HCT116 (cell line): ENCODE results near the gene GFPT1. TPM values are rescaled to one million over a fixed set of nuclear protein-coding genes. Genes with fewer than 3 reads are reported as not detected.

ENCODE experiments used
- ATAC-seq: fragments of 200-7000 bp; cut with Tn5 transposase; 2 replicates; pipeline ENCODE4 v1.9.1; 2020; ENCODE audit warnings: mild to moderate bottlenecking, moderate library complexity
- BruUV-seq: library from RNA; stranded (reverse); fragments of 400-500 nt; replicated peaks from 2 replicates; lab custom pipeline; 2021; lab: Mats Ljungman, UMichigan
- CTCF ChIA-PET: fragments of 300-600 bp; sonication (Branson Sonifier 250); formaldehyde crosslinking; loops from one replicate; lab custom pipeline; 2021; ENCODE audit warnings: antibody characterized with exemption; lab: Charles Lee
- POLR2A ChIA-PET: fragments of 300-600, 350-600 bp; sonication (Branson Sonifier 250); formaldehyde crosslinking; loops from one replicate; lab custom pipeline; 2021; ENCODE audit warnings: antibody characterized with exemption; lab: Charles Lee
- RAD21 ChIA-PET, 2 experiments: fragments of 300-600 bp; sonication (Branson Sonifier 250); formaldehyde crosslinking; loops; one replicate each; lab custom pipeline; 2023; ENCODE audit warnings: low total read pairs in 2 of 2; ENCODE audit not compliant: uncharacterized antibody in 2 of 2, unreplicated experiment in 2 of 2, low non-redundant PET in 1 of 2; lab: Charles Lee
- DNase-seq: peaks from one replicate; pipeline ENCODE4 v3.0.0-alpha.2; 2010; ENCODE audit warnings: low read depth, low spot score
- H2AFZ ChIP-seq: fragments of 200-600 bp; shearing (Covaris generic), sonication (generic); 2 replicates; pipeline ENCODE4 v1.6.1; 2017; ENCODE audit warnings: low read depth, mixed run types, mixed read lengths, antibody characterized with exemption, low read length; ENCODE audit not compliant: poor library complexity, severe bottlenecking
- H3K27ac ChIP-seq: 2 replicates; pipeline ENCODE4 v1.5.1; 2012; ENCODE audit warnings: low read depth, low read length
- H3K27me3 ChIP-seq: fragments of 200-600 bp; sonication (generic); 2 replicates; pipeline ENCODE4 v1.6.1; 2016; ENCODE audit warnings: mixed run types, low read length, mixed read lengths; ENCODE audit not compliant: insufficient read depth
- H3K36me3 ChIP-seq, 2 experiments: fragments of 200-500 bp in 1 of 2; fragments of 200-600 bp in 1 of 2; sonication (Bioruptor generic) in 1 of 2; sonication (generic) in 1 of 2; 2 replicates each; pipeline versions ENCODE4 v1.5.1 to v1.6.1; 2014 to 2016; ENCODE audit warnings: low read length in 2 of 2, inconsistent platforms in 1 of 2, mixed read lengths in 1 of 2, mixed run types in 1 of 2; ENCODE audit not compliant: insufficient read depth in 2 of 2, control insufficient read depth in 1 of 2
- H3K4me1 ChIP-seq, 2 experiments: fragments of 200-600 bp in 1 of 2; sonication (generic) in 1 of 2; 2 replicates each; pipeline versions ENCODE4 v1.5.1 to v1.6.1; 2012 to 2017; ENCODE audit warnings: low read length in 2 of 2, inconsistent platforms in 1 of 2, mild to moderate bottlenecking in 1 of 2, mixed read lengths in 1 of 2, mixed run types in 1 of 2, moderate library complexity in 1 of 2; ENCODE audit not compliant: insufficient read depth in 2 of 2, control insufficient read depth in 1 of 2
- H3K4me2 ChIP-seq: fragments of 200-600 bp; sonication (generic); 2 replicates; pipeline ENCODE4 v1.6.1; 2017; ENCODE audit warnings: mixed run types, low read length, mixed read lengths
- H3K4me3 ChIP-seq, 2 experiments: fragments of 200-600 bp in 1 of 2; sonication (generic) in 1 of 2; replicated peaks in 1 of 2; 2 replicates each; pipeline ENCODE4 v1.5.1; 2011 to 2016; ENCODE audit warnings: low read length in 2 of 2, control low read depth in 1 of 2, low read depth in 1 of 2, mild to moderate bottlenecking in 1 of 2, mixed read lengths in 1 of 2, mixed run types in 1 of 2
- H3K79me2 ChIP-seq: fragments of 200-600 bp; sonication (generic); 2 replicates; pipeline ENCODE4 v1.6.1; 2017; ENCODE audit warnings: mild to moderate bottlenecking, mixed run types, low read length, moderate library complexity, mixed read lengths; ENCODE audit not compliant: insufficient read depth
- H3K9ac ChIP-seq: fragments of 200-600 bp; sonication (generic); 2 replicates; pipeline ENCODE4 v1.6.1; 2016; ENCODE audit warnings: low read length, mixed read lengths
- H3K9me2 ChIP-seq: fragments of 200-600 bp; sonication (generic), shearing (Covaris generic); 2 replicates; pipeline ENCODE4 v1.6.1; 2017; ENCODE audit warnings: mixed run types, mild to moderate bottlenecking, moderate library complexity; ENCODE audit not compliant: insufficient read depth
- H3K9me3 ChIP-seq, 2 experiments: fragments of 200-500 bp in 1 of 2; fragments of 200-600 bp in 1 of 2; sonication (Bioruptor generic) in 1 of 2; sonication (generic) in 1 of 2; 2 replicates each; pipeline ENCODE4 v1.6.1; 2014 to 2017; ENCODE audit warnings: low read length in 2 of 2, mixed read lengths in 2 of 2, inconsistent platforms in 1 of 2, low read depth in 1 of 2, mild to moderate bottlenecking in 1 of 2, mixed run types in 1 of 2, moderate library complexity in 1 of 2; ENCODE audit not compliant: control insufficient read depth in 1 of 2, insufficient read depth in 1 of 2
- H4K20me1 ChIP-seq: fragments of 200-600 bp; sonication (generic), shearing (Covaris generic); 2 replicates; pipeline ENCODE4 v1.6.1; 2017; ENCODE audit warnings: mixed run types, mild to moderate bottlenecking, moderate library complexity; ENCODE audit not compliant: insufficient read depth
- ATF3 ChIP-seq: IDR thresholded peaks from 2 replicates; pipeline ENCODE4 v1.6.1; 2012
- CBX3 ChIP-seq: IDR thresholded peaks from 2 replicates; pipeline ENCODE4 v1.6.1; 2012; ENCODE audit warnings: low read depth
- CEBPB ChIP-seq: IDR thresholded peaks from 2 replicates; pipeline ENCODE4 v1.6.1; 2012; ENCODE audit warnings: low read depth
- EZH2phosphoT487 ChIP-seq: fragments of 200-600 bp; IDR thresholded peaks from 2 replicates; pipeline ENCODE4 v1.6.1; 2018; ENCODE audit warnings: antibody characterized with exemption, borderline replicate concordance
- FOSL1 ChIP-seq: IDR thresholded peaks from 2 replicates; pipeline ENCODE4 v1.6.1; 2012; ENCODE audit warnings: low read depth
- JUND ChIP-seq: IDR thresholded peaks from 2 replicates; pipeline ENCODE4 v1.6.1; 2012
- MAX ChIP-seq: IDR thresholded peaks from 2 replicates; pipeline ENCODE4 v1.6.1; 2012
- POLR2A ChIP-seq: IDR thresholded peaks from 2 replicates; pipeline ENCODE4 v1.7.0; 2011; ENCODE audit warnings: borderline replicate concordance; ENCODE audit not compliant: insufficient read depth, insufficient read length; ENCODE audit errors: extremely low read depth
- POLR2AphosphoS5 ChIP-seq: IDR thresholded peaks from 2 replicates; pipeline ENCODE4 v1.6.1; 2011; ENCODE audit warnings: mild to moderate bottlenecking, low read depth, low read length, moderate library complexity
- RAD21 ChIP-seq: IDR thresholded peaks from 2 replicates; pipeline ENCODE4 v1.6.1; 2012; ENCODE audit warnings: low read depth, mild to moderate bottlenecking
- REST ChIP-seq: IDR thresholded peaks from 2 replicates; pipeline ENCODE4 v1.6.1; 2012; ENCODE audit warnings: low read depth
- SIN3A ChIP-seq: IDR thresholded peaks from 2 replicates; pipeline ENCODE4 v1.6.1; 2012; ENCODE audit warnings: low read depth
- SP1 ChIP-seq: IDR thresholded peaks from 2 replicates; pipeline ENCODE4 v1.6.1; 2012; ENCODE audit warnings: low read depth
- SRF ChIP-seq: IDR thresholded peaks from 2 replicates; pipeline ENCODE4 v1.6.1; 2012; ENCODE audit warnings: low read depth
- ZBTB33 ChIP-seq: IDR thresholded peaks from 2 replicates; pipeline ENCODE4 v1.6.1; 2011; ENCODE audit warnings: mild to moderate bottlenecking, low read length, moderate library complexity; ENCODE audit not compliant: insufficient replicate concordance; ENCODE audit errors: extremely low read depth
- ZFX ChIP-seq: fragments of 450-650 bp; IDR thresholded peaks from 2 replicates; pipeline ENCODE4 v1.6.1; 2017
- ZNF274 ChIP-seq: fragments of 200-500 bp; sonication (Bioruptor generic); IDR thresholded peaks from 2 replicates; pipeline ENCODE4 v1.6.1; 2014; ENCODE audit warnings: mild to moderate bottlenecking, low read depth, low read length, inconsistent platforms
- intact Hi-C: fragments of 100-400 bp; cut with micrococcal nuclease; formaldehyde crosslinking; loops from 2 replicates; pipeline ENCODE4 v1.10.0; 2022
- total RNA-seq: library from RNA; stranded (reverse); gene quantifications from one replicate; pipeline ENCODE4 v1.2.1, GENCODE V29; 2021; ENCODE audit not compliant: unreplicated experiment

GFPT1 gene
- total RNA-seq, 1 experiment from 2014 or later, result 62.4 TPM

GRCh38 chr2:69369802-69370201, 17.2 kb downstream of the GFPT1 start (continued):
- TF ChIP-seq MAX, result no peak
- TF ChIP-seq, all 23 proteins: peak for 0

- no peaks in the 10 kb centered on the region for H3K79me2 ChIP-seq
- no peak overlapping the region for H3K27ac ChIP-seq
- H3K36me3 ChIP-seq, result peaks cover 10 to 28% of the 10 kb centered on the region in 2 experiments; a peak in 3 of 4 replicates
- no peaks in the 10 kb centered on the region for H3K4me1 ChIP-seq
- no peak overlapping the region for H3K9ac ChIP-seq
- ChIA-PET POLR2A (no interaction called here), RAD21 (no interaction called here)
- H3K4me3 ChIP-seq, result no peak overlapping the region
- no TSS peak for BruUV-seq
- no peaks in the 10 kb centered on the region for H3K27me3 ChIP-seq
- no peaks in the 10 kb centered on the region for H3K9me3 ChIP-seq
- no peaks in the 10 kb centered on the region for H4K20me1 ChIP-seq
- intact Hi-C loops, result no loop called here
- H2AFZ ChIP-seq, result no peak overlapping the region
- no peaks in the 10 kb centered on the region for H3K9me2 ChIP-seq
- DNase-seq, result no peak
- TF ChIP-seq CBX3 (no peak), SRF (no peak), EZH2phosphoT487 (no peak), FOSL1 (no peak), ZFX (no peak), POLR2AphosphoS5 (no peak), RAD21 (no peak), SP1 (no peak), REST (no peak), JUND (no peak), ZBTB33 (no peak), ATF3 (no peak), ZNF274 (no peak), CEBPB (no peak), SIN3A (no peak), POLR2A (no peak)
- TF ChIP-seq, all 23 proteins: peak for 0
- no peak for ATAC-seq
- CTCF ChIA-PET, result no interaction called here
- H3K4me2 ChIP-seq, result no peak overlapping the region
Observed at GRCh38 chr2:69368588-69368987, 18.4 kb downstream of the GFPT1 start.
